NCI-H1092 treated with DMSO at 0.1 percent for 48 hours (cell line): Measurements from ENCODE around the gene CNNM1.

Experiments used
- DNase-seq: peaks from one replicate; lab custom pipeline; 2025; lab: John Stamatoyannopoulos, UW

Gene CNNM1

DNA sequence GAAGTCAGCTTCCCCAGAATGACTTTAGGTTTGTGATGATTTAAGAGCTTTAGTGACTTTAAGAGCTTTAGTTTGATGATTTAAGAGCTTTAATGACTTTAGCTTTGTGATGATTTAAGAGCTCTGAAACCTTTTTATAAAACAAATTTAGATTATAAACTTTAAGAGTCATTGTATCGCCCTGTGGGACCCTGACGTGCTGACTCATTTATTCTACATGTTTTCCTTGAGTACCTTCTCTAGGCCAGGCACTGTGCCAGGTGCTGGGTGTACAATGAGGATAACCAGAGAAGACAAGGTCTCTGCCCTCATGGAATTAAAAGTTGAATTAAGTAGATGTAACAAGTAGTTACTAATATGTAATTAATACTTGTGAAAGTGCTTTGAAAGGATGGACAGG lies 45.4 kb downstream of the CNNM1 start:
- DNase-seq: no peak

DNA sequence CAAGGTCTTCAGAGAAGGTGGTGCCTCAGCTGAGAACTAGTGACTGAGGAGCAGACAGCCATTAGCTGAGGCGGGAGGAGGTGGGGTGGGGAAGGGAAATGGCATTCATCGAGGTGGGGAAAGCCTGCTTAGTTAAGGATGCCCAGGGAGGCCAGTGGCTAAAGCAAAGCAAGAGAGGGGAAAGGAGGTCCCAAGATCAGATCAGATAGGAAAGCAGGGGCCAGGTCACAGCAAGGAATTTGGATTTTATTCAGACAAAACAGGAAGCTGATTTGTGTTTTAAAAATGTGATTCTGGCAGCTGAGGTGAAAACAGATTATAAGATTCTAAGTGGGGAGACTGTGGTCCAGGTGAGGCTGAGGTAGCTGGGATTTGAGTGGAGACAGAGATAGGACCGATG lies 45.8 kb downstream of the CNNM1 start:
- DNase-seq: no peak

DNA sequence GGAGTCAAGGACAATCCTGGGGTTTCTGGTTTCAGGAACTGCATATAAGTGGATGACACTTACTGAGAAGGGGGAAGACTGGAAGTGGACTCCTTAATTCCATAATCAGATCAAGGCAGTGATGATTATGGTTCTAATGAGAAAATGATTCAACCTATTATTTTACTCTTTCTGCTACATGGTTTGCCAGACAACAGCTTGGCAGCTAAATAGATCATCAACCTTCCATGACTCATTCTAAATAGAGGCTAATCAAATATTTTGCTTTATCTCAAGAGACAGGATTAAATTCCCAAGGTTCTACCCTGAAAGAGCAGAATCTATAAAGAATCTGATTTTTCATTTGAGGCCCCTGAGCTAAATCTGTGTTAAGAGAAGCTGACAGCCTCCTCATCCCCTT lies 46.3 kb downstream of the CNNM1 start:
- no peak for DNase-seq

DNA sequence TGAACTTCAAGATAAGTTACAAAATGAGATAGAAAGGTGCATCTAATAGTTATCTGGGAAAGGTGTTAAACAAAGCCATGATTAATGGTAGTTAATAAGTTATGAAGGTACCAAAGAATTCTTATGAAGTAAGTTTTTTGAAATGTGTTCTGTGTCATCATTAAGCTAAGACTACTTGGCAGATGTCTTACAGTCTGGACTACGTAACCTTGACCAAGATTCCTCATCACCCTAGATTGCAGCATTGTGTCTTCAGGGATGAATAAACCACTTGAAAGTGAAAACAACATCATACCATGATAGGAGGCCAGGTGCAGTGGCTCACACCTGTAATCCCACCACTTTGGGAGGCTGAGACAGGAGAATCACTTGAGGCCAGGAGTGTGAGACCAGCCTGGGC lies 53.0 kb downstream of the CNNM1 start:
- no peak for DNase-seq

DNA sequence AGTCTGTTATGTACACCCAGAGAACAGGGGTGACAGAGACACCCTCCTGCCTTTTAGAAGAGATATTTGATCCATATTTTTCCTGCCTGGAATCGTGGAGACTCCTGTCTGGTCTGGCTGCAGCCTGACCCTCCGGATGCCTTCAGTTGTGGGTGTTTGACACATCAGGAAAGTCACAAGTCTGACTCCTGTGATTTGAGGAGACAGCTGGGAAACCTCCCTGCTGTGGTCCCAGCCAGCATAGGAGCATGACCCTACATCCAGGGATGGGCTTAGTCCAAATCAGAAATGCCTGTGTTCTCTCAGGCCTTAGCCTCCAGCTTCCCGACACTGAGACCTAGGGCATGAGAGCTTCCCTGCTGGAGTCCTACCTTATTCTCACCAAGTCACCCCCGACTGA lies 57.9 kb downstream of the CNNM1 start:
- DNase-seq: no peak

DNA sequence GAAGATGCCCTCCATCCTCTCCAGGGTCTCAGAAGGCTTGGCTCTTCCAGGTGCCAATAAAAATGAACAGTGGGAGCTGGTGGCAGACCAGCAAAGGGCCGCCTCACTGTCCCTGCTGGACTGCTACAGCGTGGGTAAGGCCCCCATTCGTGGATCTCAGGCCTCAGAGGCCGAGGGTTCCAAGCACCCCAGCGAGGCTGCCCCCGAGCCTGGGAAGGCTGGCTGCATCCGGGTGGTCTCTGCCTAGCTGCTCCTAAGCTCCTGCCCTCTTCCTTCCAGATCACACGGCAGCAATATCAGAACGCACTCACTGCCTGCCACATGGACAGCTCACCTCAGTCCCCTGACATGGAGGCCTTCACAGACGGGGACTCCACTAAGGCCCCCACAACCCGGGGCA lies 58.4 kb downstream of the CNNM1 start:
- no peak for DNase-seq

DNA sequence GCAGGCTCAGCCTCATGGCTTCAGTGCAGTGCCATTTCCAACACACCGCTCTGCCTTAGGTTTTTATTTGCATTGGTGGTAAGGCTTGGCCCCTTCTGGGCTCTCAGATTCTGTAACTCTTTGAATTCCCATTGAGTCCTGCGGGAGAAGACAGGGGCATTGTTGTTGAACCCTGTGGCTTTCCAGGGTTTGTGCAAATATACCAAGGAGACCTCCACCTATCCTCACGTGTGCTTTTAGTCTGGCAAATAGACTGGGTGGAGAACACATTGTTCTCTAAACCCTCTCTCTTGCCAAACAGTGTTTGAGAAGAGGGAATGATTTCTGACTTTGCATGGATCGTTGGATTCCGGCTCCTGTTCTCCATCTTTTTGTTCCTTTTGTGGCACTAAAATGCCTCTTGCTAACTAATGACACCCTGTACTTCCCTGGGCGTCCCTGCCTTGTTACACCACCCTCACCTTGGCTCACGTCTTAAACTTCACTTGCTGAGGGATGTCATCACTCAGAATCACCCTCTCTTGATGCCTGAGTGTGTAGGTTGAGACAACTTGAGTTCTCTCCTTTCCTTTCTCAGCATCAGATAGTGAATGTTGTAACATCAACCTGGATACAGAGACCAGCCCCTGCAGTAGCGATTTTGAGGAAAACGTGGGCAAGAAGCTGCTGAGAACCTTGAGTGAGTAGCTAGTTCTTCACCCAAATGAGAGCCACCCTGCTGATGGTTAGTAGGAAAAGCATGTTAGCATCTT lies 60.7 kb downstream of the CNNM1 start:
- no peak for DNase-seq

DNA sequence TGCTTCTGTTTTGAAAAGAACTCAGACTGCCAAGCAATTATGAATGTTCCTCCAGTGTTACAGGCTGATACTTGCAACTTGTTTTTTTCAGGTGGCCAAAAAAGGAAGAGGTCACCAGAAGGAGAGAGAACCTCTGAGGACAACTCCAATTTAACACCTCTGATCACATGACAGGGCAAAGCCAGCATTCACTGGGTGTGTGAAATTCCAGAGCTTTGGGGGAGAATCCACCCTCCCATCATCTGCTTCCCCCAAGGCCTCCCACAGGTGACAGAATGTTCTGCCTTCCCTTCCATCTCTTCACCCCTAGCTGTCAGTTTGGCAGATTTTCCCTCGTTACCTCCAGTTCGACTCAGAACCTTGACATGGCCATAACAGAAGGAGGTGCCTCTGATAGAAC lies 62.2 kb downstream of the CNNM1 start:
- DNase-seq: no peak

DNA sequence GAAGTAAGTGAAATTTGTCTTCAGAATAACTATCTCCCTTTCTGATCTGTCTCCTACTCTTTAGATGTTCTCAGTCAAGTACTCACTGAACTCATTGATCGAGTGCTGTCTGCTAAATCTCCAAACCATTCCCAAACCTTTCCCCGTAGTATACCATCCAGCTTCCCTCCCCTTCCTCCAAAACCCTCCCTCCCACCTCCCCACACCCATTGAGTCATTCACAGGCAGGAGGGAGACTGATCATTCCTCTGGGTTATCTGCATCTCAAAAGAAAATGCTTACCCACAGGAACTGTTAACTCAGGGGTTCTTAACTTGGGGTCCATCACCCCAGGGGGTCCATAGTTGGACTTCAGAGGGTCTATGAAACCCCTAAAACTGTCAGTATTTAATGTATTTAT lies 63.9 kb downstream of the CNNM1 start:
- no peak for DNase-seq

DNA sequence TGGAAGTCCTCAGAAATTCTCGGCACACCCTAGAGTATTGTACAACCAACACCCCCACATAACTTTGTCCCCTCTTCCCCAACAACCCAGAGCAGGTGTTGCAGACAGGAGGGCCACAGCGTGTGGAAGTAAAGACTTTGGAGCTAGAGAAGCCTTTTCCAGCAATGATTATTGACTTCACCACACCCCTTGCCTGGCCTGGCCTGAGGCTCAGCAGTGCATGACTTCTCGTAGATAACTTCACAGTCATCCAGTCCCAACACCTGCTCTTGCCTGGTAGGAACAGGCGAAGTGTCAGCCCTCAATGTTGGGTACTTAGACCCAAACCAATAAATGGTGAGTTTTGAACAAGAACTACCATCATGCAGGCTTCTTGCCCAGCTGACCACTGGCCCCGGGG lies 64.5 kb downstream of the CNNM1 start:
- no peak for DNase-seq

DNA sequence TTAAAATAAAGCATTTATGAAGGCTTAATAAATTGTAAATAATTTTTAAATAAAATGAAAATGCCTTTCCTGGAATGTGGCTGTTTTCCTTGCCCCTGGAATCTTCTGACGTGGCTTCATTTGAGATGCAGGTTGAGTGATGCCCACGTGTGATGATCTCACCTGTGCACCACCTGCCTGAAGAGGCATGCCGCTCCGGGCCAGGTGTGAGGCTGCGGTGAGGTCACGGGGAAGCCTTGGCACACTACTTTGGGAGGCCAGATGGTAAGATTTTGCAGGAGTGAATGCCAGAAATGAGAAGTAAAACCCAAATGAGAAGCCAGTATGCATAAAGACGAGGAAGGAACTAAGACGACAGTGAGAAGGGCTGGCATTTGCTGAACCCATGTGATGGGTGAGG lies 65.1 kb downstream of the CNNM1 start:
- no peak for DNase-seq

DNA sequence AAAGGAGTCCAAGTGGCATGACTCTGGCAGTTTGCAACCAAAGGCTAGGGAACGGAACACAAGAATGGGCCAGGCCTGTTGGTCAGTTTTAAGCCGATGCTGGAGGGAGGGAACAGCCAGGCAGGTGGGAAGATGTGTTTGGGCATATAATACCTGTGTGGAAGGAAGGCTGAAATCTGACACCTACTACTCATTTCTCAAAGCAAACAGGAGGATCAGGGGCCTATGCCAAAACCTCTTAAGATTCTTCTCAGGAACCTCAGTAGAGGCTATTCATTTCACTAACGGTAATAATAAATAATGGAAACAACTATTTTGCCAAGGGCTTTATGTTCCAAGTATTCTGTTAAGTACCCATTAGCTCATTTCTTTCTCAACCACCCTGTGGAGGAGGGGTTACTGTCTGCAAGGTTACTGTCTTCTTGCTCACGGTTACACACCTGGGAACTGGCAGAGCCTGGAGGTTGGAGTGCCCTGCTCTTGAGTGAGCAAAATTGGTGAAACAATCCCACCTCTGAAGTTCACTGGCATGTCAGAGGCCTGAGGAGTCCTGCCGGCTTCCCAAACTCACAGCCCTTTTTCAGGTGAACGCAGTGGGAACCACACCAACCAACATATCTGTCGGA lies 65.7 kb downstream of the CNNM1 start:
- peak; percentile 9 for DNase-seq

DNA sequence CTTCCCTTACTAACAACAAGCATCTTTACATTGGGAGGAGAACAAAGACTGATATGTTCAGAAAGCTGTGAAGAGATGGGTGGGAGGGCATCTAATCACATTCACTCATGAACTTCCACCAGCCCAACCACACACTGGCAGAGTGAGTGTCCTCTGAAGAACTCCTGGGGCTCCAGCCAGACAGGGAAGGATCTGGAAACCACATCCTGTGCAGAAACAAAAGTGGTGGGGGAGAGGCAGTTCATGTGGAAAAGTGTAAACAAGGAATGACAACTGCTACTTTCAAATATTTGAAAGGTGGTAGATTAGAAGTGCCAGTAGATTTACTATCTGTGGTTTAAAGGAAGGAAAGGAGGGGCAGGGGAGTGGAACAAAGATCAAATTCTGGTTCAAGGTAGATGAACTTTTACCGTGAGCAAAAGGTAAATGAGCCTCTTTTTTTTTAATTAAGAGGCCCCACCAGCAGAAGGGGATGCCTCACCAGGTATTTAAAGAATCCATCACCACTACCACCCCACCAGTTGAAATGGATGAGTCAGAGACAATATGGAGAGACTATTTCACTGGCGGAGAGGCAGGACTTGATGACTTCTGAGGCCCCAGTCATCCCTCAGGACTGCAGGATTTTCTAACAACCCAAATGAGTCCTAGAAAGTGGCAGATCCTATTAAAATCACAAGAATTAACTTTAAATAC lies 66.7 kb downstream of the CNNM1 start:
- peak; percentile 25 for DNase-seq

DNA sequence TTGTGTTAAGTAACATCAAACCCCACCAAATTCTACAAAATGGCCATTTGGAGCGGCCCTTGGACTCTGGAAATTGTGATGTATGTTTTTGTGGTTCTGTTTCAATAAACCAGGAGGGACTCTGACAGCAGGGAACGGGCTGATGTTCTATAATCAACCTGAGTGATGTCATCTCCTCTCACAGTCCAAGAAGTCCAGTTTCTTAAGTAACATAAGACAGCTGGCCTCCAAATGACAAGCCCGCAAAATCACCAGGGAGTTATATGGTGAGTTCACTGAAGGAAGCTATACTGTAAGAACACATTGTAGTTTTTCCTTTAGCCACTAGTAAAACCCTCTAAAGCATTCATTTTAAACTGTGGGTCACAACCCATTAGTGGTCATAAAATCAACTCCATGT lies 67.3 kb downstream of the CNNM1 start:
- DNase-seq: no peak

DNA sequence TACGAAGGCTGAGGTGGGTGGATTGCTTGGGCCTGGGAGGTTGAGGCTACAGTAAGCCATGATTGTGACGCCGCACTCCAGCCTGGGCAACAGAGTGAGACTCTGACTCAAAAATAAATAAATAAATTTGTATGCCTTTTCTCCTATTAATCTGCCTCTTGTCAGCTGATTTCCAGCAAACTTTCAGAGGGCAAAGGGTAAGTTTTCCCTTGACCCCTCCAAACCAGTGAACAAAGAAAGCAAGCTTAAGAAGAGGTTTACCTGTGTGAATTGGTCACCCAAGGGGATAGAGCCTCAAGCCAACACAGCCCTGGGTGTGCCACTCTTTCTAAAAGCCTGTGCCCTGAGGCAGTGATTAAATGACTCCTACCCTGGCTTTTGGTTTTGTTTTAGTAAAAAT lies 70.5 kb downstream of the CNNM1 start:
- DNase-seq: no peak

DNA sequence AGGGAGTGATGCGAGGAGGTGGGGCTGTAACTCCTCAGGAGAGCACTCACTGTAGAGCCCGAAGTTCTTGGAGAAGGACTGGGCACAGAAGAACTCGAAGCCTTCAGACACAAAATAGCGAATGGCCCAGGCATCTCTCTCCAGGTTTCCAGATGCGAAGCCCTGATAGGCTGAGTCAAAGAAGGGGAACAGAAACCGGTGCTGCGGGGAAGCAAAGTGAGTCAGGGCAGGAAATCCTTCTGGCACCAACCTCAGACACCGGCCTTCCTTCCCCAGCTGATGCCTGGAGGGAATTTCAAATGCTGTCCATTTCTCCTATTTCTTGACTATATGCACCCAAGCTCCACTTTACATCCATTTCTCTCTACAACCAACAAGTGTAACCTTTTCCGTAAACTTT lies 74.5 kb downstream of the CNNM1 start:
- no peak for DNase-seq

DNA sequence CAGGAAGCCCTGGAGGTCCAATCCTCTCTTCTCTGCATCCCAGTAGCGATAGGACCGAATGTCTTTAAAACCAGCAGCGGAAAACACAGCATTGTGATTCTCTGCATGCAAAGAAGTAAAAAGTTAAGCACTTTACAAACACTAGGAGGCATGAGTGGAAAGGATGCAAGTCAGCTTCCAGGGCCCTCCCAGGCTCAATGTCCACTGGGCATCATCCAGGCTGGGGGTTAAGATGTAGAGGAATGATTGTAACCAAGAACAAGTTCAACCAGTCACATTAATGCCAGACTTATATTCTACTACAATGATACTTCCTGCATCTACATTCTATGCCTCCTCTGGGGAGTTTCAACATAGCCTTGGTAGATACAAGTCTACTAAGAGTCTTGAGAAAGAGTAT lies 77.0 kb downstream of the CNNM1 start:
- DNase-seq: no peak

DNA sequence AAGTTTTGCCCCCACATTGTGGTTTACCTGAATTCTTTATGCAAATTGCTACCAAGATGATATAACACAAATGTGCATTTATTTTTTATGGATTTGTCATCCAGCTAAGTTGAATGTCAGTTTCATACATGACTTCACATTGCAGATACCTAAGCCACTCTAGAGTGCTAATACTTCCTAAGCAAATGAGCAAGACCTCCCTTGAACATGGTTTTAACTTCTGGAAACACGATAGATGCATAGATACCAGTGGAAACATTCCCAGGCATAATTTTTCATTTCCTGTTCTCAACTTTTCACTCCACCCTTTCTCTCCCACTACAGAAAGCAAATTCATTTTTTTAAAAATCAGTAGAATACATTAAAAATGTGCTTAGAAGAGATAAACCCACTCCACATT lies 81.0 kb downstream of the CNNM1 start:
- no peak for DNase-seq

DNA sequence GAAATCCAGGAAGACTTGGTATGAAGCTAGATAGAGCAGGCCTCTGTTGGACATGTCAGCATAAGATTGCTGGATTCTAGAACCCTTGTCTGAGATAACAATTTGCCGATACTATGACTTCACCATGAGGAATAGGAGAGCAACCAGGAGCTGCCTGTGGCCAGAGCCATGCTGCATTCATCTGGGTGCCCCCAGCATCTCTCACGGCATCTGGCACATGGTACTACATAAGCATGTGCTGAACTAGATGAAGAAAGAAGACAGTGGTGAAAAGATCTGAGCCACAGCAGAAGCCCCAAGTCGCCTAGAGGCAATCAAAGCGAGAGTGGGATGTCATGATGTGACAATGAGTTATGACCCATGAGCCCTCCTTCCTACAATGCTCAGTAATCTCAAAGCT lies 81.7 kb downstream of the CNNM1 start:
- no peak for DNase-seq

DNA sequence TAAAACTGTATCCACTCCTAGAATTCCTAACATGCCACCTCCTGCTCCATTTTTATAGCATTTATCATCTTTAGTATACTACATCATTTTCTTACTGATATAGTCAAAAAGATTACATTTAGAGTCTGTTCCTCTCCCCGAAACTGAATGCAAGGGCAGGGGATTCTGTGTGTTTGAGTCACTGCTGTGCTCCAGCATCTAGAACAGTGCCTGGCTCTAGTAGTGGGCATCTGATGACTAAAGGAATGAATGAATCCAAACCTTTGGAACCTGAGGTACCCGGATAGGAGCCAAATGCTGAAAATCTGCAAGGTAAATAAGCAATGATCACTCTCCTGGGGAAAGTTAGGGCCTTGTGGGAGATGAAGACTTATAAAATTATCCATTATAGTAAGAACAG lies 82.4 kb downstream of the CNNM1 start:
- no peak for DNase-seq

DNA sequence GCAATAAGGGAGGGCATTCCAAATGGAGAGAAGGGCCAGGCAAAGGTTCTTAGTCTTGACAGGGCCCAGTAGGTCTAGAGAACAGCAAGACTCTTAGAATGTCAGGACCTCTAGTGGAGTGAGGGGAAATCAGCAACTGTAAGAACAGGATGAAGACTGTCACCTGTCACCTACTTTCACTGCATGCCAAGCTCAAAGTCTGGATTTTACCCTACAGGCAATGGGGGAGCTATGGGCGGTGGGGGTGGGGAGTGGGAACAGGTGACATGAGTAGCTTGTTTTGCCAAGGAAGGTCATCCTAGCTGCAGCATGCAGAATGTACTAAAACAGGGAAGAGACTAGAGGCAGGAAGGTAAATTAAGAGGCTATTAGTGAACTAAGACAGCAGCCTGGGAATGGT lies 82.9 kb downstream of the CNNM1 start:
- no peak for DNase-seq

DNA sequence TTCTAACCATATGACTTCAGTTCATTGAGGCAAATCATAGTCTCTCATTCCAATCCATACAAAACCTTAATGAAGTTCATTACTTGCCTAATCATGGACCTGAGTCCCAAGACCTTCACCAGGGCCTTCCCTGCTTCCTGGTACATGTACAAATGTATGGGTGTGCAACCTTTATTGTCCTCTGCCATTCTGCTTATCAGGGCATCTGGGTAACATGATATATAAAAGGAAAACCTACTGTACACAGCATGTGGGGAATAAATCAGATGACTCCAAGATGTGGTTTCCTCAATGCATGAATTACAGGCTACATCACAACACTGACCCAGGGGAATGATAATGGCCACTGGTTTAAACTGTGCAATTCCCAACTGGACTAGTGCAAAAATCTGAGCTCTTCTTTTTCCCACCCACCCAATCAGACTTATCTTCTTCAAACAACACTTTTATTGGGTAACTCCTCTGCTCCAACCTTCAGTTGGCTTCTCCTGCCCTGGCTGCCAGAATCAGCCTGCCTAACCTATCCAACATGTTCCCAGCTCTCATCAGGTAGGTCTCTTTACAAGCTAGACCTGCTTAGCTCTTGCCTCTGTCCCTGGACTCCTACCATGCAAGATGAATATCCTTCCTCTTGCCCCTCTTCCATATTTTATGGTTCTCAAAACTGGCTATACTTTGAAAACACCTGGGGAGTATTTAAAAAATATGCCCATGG lies 89.9 kb downstream of the CNNM1 start:
- no peak for DNase-seq

DNA sequence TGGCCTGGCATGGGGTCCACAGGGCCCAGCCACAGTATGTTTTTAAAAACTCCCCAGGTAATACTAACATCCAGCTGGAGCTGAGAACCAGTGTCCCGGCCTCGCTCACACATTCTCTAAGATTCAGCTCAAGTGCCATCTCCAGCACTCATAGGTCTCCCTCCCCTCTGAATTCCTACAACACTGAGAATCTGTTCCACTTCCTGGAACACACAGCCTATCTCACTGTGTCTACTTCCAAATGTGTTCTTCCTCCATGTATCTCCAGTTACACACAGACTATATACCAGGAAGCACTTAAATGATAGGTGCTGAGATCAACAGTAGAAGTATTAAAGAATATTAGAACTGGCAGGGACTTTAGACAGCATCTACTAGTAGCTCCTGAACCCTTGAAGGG lies 90.5 kb downstream of the CNNM1 start:
- no peak for DNase-seq
